NCI-H1694 treated with DMSO at 0.1 percent for 48 hours (cell line): ENCODE results near the gene TIMM10.
A peak's percentile ranks its signal among the peaks of the same experiment; 100 is the strongest.

Source experiments
- DNase-seq: peaks from one replicate; lab custom pipeline; 2025; lab: John Stamatoyannopoulos, UW

The TIMM10 gene

DNA sequence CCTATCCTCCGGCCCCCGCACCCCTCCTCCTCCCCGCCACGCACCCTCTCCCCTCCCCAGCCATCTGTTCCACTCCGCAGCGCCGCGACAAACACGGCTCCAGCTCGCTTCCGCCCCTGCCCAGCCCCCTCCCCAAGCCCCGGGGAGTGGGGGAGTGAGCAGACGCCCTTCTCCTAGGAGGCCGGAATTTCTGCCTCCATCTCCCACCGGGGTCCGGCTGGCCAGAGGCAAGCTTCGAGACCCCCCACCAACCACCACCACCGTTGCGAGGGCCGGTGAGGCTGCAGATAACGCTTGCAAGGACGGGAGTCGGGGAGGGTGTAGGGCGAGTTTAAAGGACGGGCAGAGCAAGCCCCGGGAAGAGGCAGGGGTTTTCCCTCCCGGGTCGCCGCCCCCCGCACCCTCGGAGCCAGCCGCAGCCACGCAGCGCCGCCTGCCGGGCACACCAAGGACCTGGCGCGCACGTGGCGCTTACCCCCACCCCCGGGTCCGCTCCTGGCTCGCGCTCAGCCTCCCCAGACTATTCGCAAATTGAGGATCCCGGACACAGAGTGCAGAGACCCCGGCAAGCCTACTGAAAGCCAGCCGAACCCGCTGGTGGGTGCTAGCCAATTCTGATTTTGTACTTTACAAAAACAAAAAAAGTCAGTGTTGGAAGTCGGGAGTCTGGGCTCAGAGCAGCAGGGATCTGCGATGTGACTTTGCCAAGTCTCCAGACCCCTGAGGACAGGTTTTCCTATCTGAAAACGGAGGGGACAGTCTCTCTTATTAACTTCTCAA, 47.6 kb downstream of the TIMM10 start:
- DNase-seq = peak; percentile 53

DNA sequence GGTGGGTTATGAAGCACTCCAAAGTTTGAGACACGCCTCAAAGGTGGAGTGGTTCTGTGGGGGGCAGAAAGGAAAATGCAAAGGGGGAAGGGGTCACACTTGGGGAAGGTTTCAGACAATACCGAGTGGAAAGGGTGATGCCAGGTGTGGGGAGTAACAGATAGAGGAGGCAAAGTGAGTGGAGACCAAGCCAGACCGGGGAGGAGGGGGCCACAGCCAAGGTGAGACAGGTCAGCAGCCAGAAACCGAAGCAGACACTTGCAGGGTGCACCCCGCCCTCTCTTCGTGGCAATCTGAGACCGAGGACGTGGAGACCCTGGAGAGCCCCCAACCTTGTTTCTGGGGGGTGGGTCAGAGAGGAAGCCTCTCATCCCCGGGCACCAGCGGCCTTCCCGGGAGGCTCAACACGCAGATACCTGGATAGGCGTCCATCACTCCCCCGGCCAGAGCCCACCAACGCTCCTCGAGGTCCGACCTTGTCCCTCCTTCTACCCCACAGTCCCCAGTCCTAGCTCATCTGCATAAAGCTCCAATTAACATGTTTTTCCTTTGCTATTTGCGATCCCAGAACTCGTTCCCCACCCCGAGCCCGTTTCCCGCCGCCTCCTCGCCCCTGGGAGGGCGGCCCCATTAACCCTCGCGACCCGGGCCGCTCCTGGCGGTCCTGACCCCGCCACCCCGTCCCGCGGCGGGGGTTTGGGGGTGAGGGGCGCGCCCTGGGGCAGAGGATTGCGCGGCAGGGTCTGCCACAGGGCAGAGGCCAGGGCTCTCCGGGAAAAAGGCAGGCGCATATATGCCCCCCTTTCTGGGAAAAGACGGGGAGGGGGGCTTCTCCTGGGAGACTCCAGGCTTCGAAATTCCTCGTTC, 48.4 kb downstream of the TIMM10 start:
- DNase-seq = no peak

DNA sequence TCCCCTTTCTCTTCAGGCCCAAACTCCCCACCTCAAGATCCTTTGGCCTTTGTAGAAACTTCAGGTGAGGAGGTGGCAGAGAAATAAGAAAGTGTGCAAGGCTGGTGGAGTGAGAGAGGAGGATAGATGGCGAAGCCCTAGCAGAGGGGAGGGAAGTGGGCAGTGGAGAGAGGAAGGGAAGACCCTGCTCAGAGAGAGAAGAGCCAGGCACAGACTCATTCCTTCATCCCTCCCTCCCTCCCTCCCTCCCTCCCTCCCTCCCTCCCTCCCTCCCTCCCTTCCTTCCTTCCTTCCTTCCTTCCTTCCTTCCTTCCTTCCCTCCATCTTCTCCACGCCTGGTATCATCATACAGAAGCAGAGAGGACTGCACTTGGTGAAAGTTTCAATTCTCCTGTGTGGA, 49.2 kb downstream of the TIMM10 start:
- DNase-seq = no peak

DNA sequence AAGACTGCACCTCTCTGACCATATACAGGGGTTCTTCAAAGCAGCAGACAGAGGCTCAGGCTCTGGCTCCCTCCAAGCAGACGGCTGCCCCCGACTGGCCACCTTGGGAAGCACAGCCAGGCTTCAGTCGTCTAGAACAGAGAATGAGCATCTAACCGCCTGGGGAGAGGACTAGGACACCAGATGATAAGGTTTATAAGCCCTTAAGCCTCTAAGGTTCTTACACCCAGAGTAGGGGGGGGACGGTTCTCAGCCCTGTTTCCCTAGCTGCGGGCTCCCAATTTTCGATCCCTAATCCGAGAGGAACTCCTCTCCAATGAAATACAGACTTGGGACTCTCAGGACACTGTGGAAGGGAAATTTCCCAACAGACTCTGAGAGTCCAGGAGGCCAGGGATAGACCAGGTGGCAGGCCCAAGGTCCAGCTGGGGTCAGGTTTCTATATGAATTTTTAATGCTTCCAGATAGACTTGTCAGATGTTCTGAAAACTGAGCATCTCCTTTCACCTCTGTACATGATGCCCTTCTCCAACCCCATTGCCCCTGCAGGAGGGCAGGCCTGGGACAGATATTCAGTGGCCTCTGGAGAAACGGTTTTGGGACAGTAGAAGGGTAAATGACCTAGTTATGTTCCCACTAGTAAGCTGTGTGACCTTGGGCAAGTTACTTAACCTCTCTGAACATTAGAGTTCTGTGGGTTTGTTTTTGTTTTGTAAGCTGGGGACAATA, 50.0 kb downstream of the TIMM10 start:
- DNase-seq = peak; percentile 59

DNA sequence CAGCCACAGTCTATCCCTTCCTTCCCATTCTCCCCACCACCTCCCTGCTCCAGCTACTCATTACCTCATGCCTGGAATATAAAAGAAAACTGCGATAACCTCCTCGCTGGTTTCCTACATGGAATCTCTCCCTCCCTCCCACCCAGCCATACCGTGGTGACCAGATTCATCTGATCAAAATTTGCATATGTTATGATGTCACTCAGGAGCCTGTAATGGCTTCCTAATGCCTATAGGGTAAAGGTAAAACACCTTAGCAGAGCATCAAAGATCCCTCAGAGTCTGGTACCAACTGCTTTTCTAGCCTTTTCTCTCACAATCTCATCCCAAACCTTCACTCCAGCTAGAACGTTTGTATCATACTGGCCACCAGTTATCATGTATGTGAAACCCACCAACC, 50.6 kb downstream of the TIMM10 start:
- DNase-seq = no peak

DNA sequence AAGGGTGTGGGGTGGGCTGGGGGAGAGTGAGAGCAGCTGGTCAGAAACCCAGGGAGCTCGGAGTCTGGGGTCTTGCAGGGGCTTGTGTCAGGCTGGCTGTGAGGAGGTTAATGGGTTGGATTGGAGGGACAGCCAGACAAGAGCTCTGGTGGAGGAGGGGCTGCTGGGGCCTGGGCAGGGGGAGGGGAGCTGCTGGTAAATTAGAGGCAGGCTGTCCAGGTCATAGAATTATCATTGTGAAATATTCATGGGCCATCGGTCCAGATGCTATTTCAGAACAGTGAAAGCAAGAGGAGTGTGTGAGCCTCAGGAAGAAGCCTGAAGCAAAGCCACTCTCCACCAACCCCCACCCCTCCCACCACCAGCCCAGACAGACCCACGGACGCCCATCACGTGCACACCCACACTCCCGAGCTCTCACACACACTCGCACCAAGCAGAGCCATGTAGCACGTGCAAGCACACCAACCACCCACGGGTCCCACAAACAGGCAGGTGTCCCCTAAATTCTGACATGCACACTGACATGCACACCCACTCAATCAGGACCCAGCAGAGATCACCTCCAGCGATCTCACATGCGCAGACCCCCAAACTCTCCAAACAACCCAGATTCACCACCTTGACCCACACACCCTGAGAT, 51.4 kb downstream of the TIMM10 start:
- no peak for DNase-seq
